NT2/D1 (cell line): Measurements from ENCODE around the gene TMEM45B.

Experiments
- SUZ12 ChIP-seq: IDR thresholded peaks from 2 replicates; pipeline ENCODE4 v1.6.1; 2011; ENCODE audit not compliant: insufficient read length, insufficient read depth; ENCODE audit errors: extremely low read depth
- YY1 ChIP-seq: IDR thresholded peaks from 2 replicates; pipeline ENCODE4 v1.6.1; 2011; ENCODE audit not compliant: insufficient read length, insufficient read depth
- ZNF274 ChIP-seq: IDR thresholded peaks from 2 replicates; pipeline ENCODE4 v1.6.1; 2011; ENCODE audit warnings: mild to moderate bottlenecking, low read depth, low read length

GRCh38 chr11:129852125-129852740 is 36.6 kb downstream of the TMEM45B start:
- TF ChIP-seq ZNF274 (no peak), YY1 (no peak), SUZ12 (no peak)
